K562 (cell line): ENCODE data around the gene CPTP. TPM values are rescaled to one million over a fixed set of nuclear protein-coding genes. Genes with fewer than 3 reads are reported as not detected.

ENCODE experiments used
- CCNT2 ChIP-seq: IDR thresholded peaks from 2 replicates; pipeline ENCODE4 v1.6.1; 2011; ENCODE audit warnings: borderline replicate concordance, low read depth, mild to moderate bottlenecking, moderate library complexity, mixed read lengths, low read length; ENCODE audit not compliant: insufficient read length; ENCODE audit errors: extremely low read depth
- CREB3L1 ChIP-seq: fragments of 450-650 bp; IDR thresholded peaks from 2 replicates; pipeline ENCODE4 v1.6.1; 2014; ENCODE audit warnings: low read depth, mild to moderate bottlenecking, moderate library complexity, borderline replicate concordance
- FOXJ3 ChIP-seq: sonication (generic); formaldehyde crosslinking; IDR thresholded peaks from 2 replicates; pipeline ENCODE4 v1.4.0; 2020; ENCODE audit warnings: mild to moderate bottlenecking, missing genetic modification reagents
- GATA2 ChIP-seq: sonication (generic); formaldehyde crosslinking; IDR thresholded peaks from 2 replicates; pipeline ENCODE4 v1.4.0; 2020; ENCODE audit warnings: mild to moderate bottlenecking, missing genetic modification reagents
- HMGN3 ChIP-seq: IDR thresholded peaks from 2 replicates; pipeline ENCODE4 v1.6.1; 2011; ENCODE audit warnings: borderline replicate concordance, low read depth, mild to moderate bottlenecking, mixed read lengths, low read length; ENCODE audit not compliant: insufficient read length; ENCODE audit errors: extremely low read depth
- PHF21A ChIP-seq: fragments of 450-650 bp; IDR thresholded peaks from 2 replicates; pipeline ENCODE4 v1.6.1; 2017; ENCODE audit warnings: low read depth, borderline replicate concordance
- PPARD ChIP-seq: fragments of 250-450 bp; sonication (Bioruptor Pico); IDR thresholded peaks from 2 replicates; pipeline ENCODE4 v1.8.0; 2022; ENCODE audit warnings: inconsistent platforms, mild to moderate bottlenecking, moderate library complexity
- RERE ChIP-seq: sonication (generic); formaldehyde crosslinking; IDR thresholded peaks from 2 replicates; pipeline ENCODE4 v1.8.0; 2023; ENCODE audit warnings: missing genetic modification reagents, mild to moderate bottlenecking, borderline replicate concordance
- SRSF7 ChIP-seq: fragments of 200-400 bp; formaldehyde crosslinking; optimal IDR thresholded peaks from 2 replicates; pipeline ENCODE3; 2017; ENCODE audit warnings: mild to moderate bottlenecking, low read depth, low read length
- TAF1 ChIP-seq: IDR thresholded peaks from 2 replicates; pipeline ENCODE4 v1.6.1; 2011; ENCODE audit warnings: mild to moderate bottlenecking, low read length, moderate library complexity; ENCODE audit not compliant: insufficient read depth, control insufficient read depth, severe bottlenecking; ENCODE audit errors: extremely low read depth
- TSHZ1 ChIP-seq: fragments of 250-450 bp; sonication (Bioruptor Pico); IDR thresholded peaks from 2 replicates; pipeline ENCODE4 v1.4.0; 2020; ENCODE audit warnings: mild to moderate bottlenecking, moderate library complexity
- ZBTB17 ChIP-seq: fragments of 450-650 bp; formaldehyde crosslinking; IDR thresholded peaks from 2 replicates; pipeline ENCODE4 v1.4.0; 2020; ENCODE audit warnings: mild to moderate bottlenecking
- ZNF324 ChIP-seq: fragments of 250-450 bp; sonication (Bioruptor Pico); IDR thresholded peaks from 2 replicates; pipeline ENCODE4 v1.4.0; 2020; ENCODE audit warnings: mild to moderate bottlenecking
- ZNF77 ChIP-seq: fragments of 250-450 bp; sonication (Bioruptor Pico); IDR thresholded peaks from 2 replicates; pipeline ENCODE4 v1.5.0; 2020
- polyA plus RNA-seq, 8 experiments: library from polyadenylated mRNA; depleted of rRNA in 4 of 8; stranded (reverse) in 5 of 8; unstranded in 3 of 8; fragments of >200 nt; fragmentation: Nextera tagmentation in 2 of 8; fragmentation: Illumina TruSeq in 1 of 8; extraction: Ambion mirVana in 2 of 8; extraction: Trizol in 1 of 8; gene quantifications; 2 replicates each; pipeline versions ENCODE4 v1.2.1 to v1.2.3, GENCODE V29; 2011 to 2014; ENCODE audit warnings: inconsistent platforms in 1 of 8, missing spikeins in 1 of 8
- total RNA-seq, 7 experiments: library from RNA; depleted of rRNA in 6 of 7; stranded (reverse); fragments of >200 nt in 6 of 7; fragmentation: Illumina TruSeq in 2 of 7; extraction: Trizol in 2 of 7; gene quantifications; 2 replicates each; pipeline versions ENCODE4 v1.2.1 to v1.2.3, GENCODE V29; 2011 to 2021; ENCODE audit warnings: low replicate concordance in 1 of 7

The CPTP gene
- total and polyA plus RNA-seq, 9 of the 15 experiments (the other 6 are each of a cell fraction or from before 2014, with no cell fraction given) = 0.11 to 25.8 (median 3.5) TPM

GRCh38 chr1:1371746-1372711 is 47.4 kb downstream of the CPTP start (continued):
- no peak for TF ChIP-seq CREB3L1
- no peak for TF ChIP-seq RERE (CRISPR knock-in tag)
- no peak for TF ChIP-seq PHF21A
- no peak for TF ChIP-seq ZBTB17 (CRISPR knock-in tag)
- TF ChIP-seq CCNT2 = no peak
- TF ChIP-seq TAF1 = no peak
- no peak for TF ChIP-seq PPARD
- TF ChIP-seq ZNF77 = no peak
- no peak for TF ChIP-seq TSHZ1 (CRISPR knock-in tag)
- TF ChIP-seq FOXJ3 = no peak
- TF ChIP-seq SRSF7 = no peak
- no peak for TF ChIP-seq GATA2 (CRISPR knock-in tag)
- TF ChIP-seq ZNF324 (CRISPR knock-in tag) = no peak
- peak; percentile 36 for TF ChIP-seq HMGN3
